Gastroesophageal sphincter (tissue), 4 donors: ENCODE results near the gene ATF4. TPM values are rescaled to one million over a fixed set of nuclear protein-coding genes. Genes with fewer than 3 reads are reported as not detected.

Experiments used
- ATAC-seq: fragments of 150-250 bp; one replicate; pipeline ENCODE4 v1.9.1; 2016; ENCODE audit warnings: mild to moderate bottlenecking, moderate library complexity
- H3K27ac ChIP-seq, 4 donors: fragments of 200-600 bp; sonication (generic) in 3 of 4; 1 replicate in 3 of 4; 2 replicates in 1 of 4; pipeline ENCODE4 v1.5.1; 2016 to 2019
- H3K27me3 ChIP-seq: fragments of 200-600 bp; sonication (generic); one replicate; pipeline ENCODE4 v1.5.1; 2019
- H3K36me3 ChIP-seq, 2 donors: fragments of 200-600 bp; sonication (generic); one replicate each; pipeline ENCODE4 v1.5.1; 2019; ENCODE audit warnings: control low read depth in 1 of 2
- H3K4me1 ChIP-seq, 3 donors: fragments of 200-600 bp; sonication (generic); 1 replicate in 2 of 3; 2 replicates in 1 of 3; pipeline ENCODE4 v1.5.1; 2016 to 2019; ENCODE audit warnings: control low read depth in 2 of 3
- H3K4me3 ChIP-seq, 2 donors: fragments of 200-600 bp; sonication (generic); one replicate each; pipeline ENCODE4 v1.5.1; 2019; ENCODE audit warnings: mild to moderate bottlenecking in 1 of 2, moderate library complexity in 1 of 2
- H3K9me3 ChIP-seq, 3 donors: fragments of 200-600 bp; sonication (generic); one replicate each; pipeline ENCODE4 v1.5.1; 2017 to 2019; ENCODE audit warnings: control low read depth in 2 of 3
- CTCF ChIP-seq, 4 experiments: fragments of 200-600 bp in 2 of 4; fragments of 450-650 bp in 2 of 4; sonication (generic) in 1 of 4; IDR thresholded peaks; one replicate each; pipeline ENCODE4 v1.5.1; 2017 to 2019; ENCODE audit warnings: antibody characterized with exemption in 4 of 4, mild to moderate bottlenecking in 2 of 4, moderate library complexity in 2 of 4
- EP300 ChIP-seq: sonication (generic); formaldehyde crosslinking; IDR thresholded peaks from one replicate; pipeline ENCODE4 v1.6.1; 2017; ENCODE audit warnings: antibody characterized with exemption, mild to moderate bottlenecking
- POLR2A ChIP-seq, 2 donors: fragments of 450-650 bp; IDR thresholded peaks; one replicate each; pipeline ENCODE4 v1.6.1; 2017; ENCODE audit warnings: antibody characterized with exemption in 2 of 2, mild to moderate bottlenecking in 2 of 2, moderate library complexity in 1 of 2
- POLR2AphosphoS5 ChIP-seq: sonication (generic); formaldehyde crosslinking; IDR thresholded peaks from one replicate; pipeline ENCODE4 v1.6.1; 2017; ENCODE audit warnings: antibody characterized with exemption
- WGBS, 2 donors: methylation state at CpG; one replicate each; pipeline ENCODE4 v1.1.5; 2018; ENCODE audit warnings: low coverage in 1 of 2; 5-methylcytosine and 5-hydroxymethylcytosine counted together
- total RNA-seq, 4 donors: library from RNA; depleted of rRNA; stranded (reverse); fragments of >200 nt; gene quantifications; one replicate each; pipeline ENCODE4 v1.1.0, GENCODE V29; 2016

ATF4 gene
- 100 to 1,000 TPM; 450 to 718 (median 563) TPM for total RNA-seq

GRCh38 chr22:39520226-39521105 lies at the start of gene ATF4:
ATF4 (plus strand) TSS chr22:39520562; CDS start chr22:39521446, 884 bp downstream.
- Histone ChIP-seq H3K36me3 (peaks cover 6 to 66% of the 10 kb centered on the region in 2 donors), H3K4me1 (peaks cover 5 to 61% (median 36%) of the 10 kb centered on the region in 3 donors), H3K9me3 (no peaks in the 10 kb centered on the region), H3K27me3 (no peaks in the 10 kb centered on the region), H3K27ac (peak within 1 kb of the TSS; percentile 98 to 100 (median 100)), H3K4me3 (peak within 1 kb of the TSS; percentile 98 to 100)
- peak; percentile 70 for ATAC-seq
- WGBS, 2 donors: 0% methylated on average over 11 to 13 of the region's 86 CpGs
- TF ChIP-seq CTCF (IDR thresholded peaks at IDR 0.05): peak in 1 of 4 experiments; percentile 4
- TF ChIP-seq EP300: no peak
- TF ChIP-seq POLR2A (IDR thresholded peaks at IDR 0.05): peak; percentile 99
- peak; percentile 100 for TF ChIP-seq POLR2AphosphoS5

- WGBS, 2 donors: 38 to 48% methylated on average over 5 to 6 of the region's 13 CpGs
- no peak for TF ChIP-seq POLR2A (IDR thresholded peaks at IDR 0.05)
- no peak for TF ChIP-seq POLR2AphosphoS5
- TF ChIP-seq CTCF (IDR thresholded peaks at IDR 0.05): no peak
- TF ChIP-seq EP300: no peak
These were observed 48.8 kb upstream of the ATF4 start for GRCh38 chr22:39471381-39472141.

GRCh38 chr22:39472570-39473556 lies 47.5 kb upstream of the ATF4 start:
- H3K27ac ChIP-seq: peak overlapping the region in 3 of 4 donors; percentile 54 to 57 (median 55)
- ATAC-seq: no peak
- no peaks in the 10 kb centered on the region for H3K36me3 ChIP-seq
- no peak for TF ChIP-seq EP300
- H3K4me1 ChIP-seq: peaks cover 0 to 78% (median 15%) of the 10 kb centered on the region in 3 donors
- H3K4me3 ChIP-seq: no peak overlapping the region
- peaks cover 25% of the 10 kb centered on the region for H3K27me3 ChIP-seq
- H3K9me3 ChIP-seq: no peaks in the 10 kb centered on the region
- WGBS, 2 donors: 58 to 72% methylated on average over 3 to 12 of the region's 19 CpGs

More at GRCh38 chr22:39471381-39472141, 48.8 kb upstream of the ATF4 start:
- Histone ChIP-seq H3K27me3 (peaks cover 25% of the 10 kb centered on the region), H3K4me1 (peaks cover 0 to 78% (median 15%) of the 10 kb centered on the region in 3 donors), H3K27ac (peak overlapping the region in 3 of 4 donors; percentile 54 to 57 (median 55)), H3K36me3 (no peaks in the 10 kb centered on the region), H3K4me3 (no peak overlapping the region), H3K9me3 (no peaks in the 10 kb centered on the region)
- ATAC-seq: peak; percentile 11

GRCh38 chr22:39473851-39474250 lies 46.5 kb upstream of the ATF4 start:
- TF ChIP-seq EP300 (no peak), POLR2A (IDR thresholded peaks at IDR 0.05) (no peak), CTCF (IDR thresholded peaks at IDR 0.05) (no peak), POLR2AphosphoS5 (no peak)
- ATAC-seq: no peak
- WGBS, 2 donors: 88% methylated on average over 1 of the region's 5 CpGs; no CpG with 5 or more reads in 1 of the 2 donors
- Histone ChIP-seq H3K4me3 (no peak overlapping the region), H3K9me3 (no peaks in the 10 kb centered on the region), H3K27ac (peak overlapping the region in 3 of 4 donors; percentile 43 to 55 (median 51)), H3K27me3 (peaks cover 19% of the 10 kb centered on the region), H3K4me1 (peaks cover 0 to 73% (median 15%) of the 10 kb centered on the region in 3 donors), H3K36me3 (no peaks in the 10 kb centered on the region)
